K562 (cell line): ENCODE data around the gene OOSP3. TPM values are rescaled to one million over a fixed set of nuclear protein-coding genes. Genes with fewer than 3 reads are reported as not detected.

Experiments
- ATAC-seq: fragments of 200-7000 bp; cut with Tn5 transposase; 3 replicates; pipeline ENCODE4 v1.9.1; 2020; ENCODE audit warnings: moderate library complexity
- BruUV-seq: library from RNA; stranded (reverse); fragments of 400-500 nt; replicated peaks from 2 replicates; lab custom pipeline; 2021; lab: Mats Ljungman, UMichigan
- CTCF ChIA-PET: fragments of 300-600 bp; formaldehyde crosslinking; extraction: SDS; loops from one replicate; lab custom pipeline; 2021; ENCODE audit warnings: low intra/inter-chr PET ratio; lab: Yijun Ruan, JAX
- POLR2A ChIA-PET: fragments of 300-600, 350-650 bp; sonication (Branson Sonifier 250); formaldehyde crosslinking; extraction: SDS; loops from one replicate; lab custom pipeline; 2021; ENCODE audit warnings: antibody characterized with exemption, inconsistent platforms; lab: Yijun Ruan, JAX
- DNase-seq, 4 experiments: peaks; one replicate each; pipeline versions ENCODE4 v3.0.0 to v3.0.0-alpha.2; 2011 to 2018; ENCODE audit warnings: low spot score in 3 of 4, mixed read lengths in 3 of 4; ENCODE audit errors: extremely low read depth in 1 of 4
- FAIRE-seq: peaks from 2 replicates; lab custom pipeline; 2011; peaks lifted over from hg19 to GRCh38; lab: Jason Lieb, UNC
- H2AFZ ChIP-seq: 2 replicates; pipeline ENCODE4 v1.6.0; 2011; ENCODE audit warnings: low read depth, low read length, control low read depth, inconsistent platforms
- H3K27ac ChIP-seq: fragments of 200-600 bp; 3 replicates; pipeline ENCODE4 v1.8.0; 2011; ENCODE audit warnings: low read depth, mild to moderate bottlenecking, control low read depth, inconsistent platforms, low read length, moderate library complexity, mixed read lengths; ENCODE audit errors: extremely low read depth
- H3K27me3 ChIP-seq, 2 experiments: fragments of 300-600 bp in 1 of 2; 2 replicates in 1 of 2; 3 replicates in 1 of 2; pipeline versions ENCODE4 v1.6.0 to v1.8.0; 2011; ENCODE audit warnings: inconsistent platforms in 2 of 2, low read length in 2 of 2, mild to moderate bottlenecking in 1 of 2, mixed read lengths in 1 of 2, moderate library complexity in 1 of 2; ENCODE audit not compliant: control insufficient read depth in 2 of 2, insufficient read depth in 2 of 2
- H3K36me3 ChIP-seq: fragments of 300-600 bp; 3 replicates; pipeline ENCODE4 v1.8.0; 2011; ENCODE audit warnings: mild to moderate bottlenecking, low read length, inconsistent platforms; ENCODE audit not compliant: control insufficient read depth, insufficient read depth
- H3K4me1 ChIP-seq, 2 experiments: fragments of 200-600 bp in 1 of 2; replicated peaks in 1 of 2; 2 replicates in 1 of 2; 3 replicates in 1 of 2; pipeline versions ENCODE4 v1.5.1 to v1.8.0; 2011; ENCODE audit warnings: inconsistent platforms in 2 of 2, low read length in 2 of 2, mild to moderate bottlenecking in 1 of 2, mixed read lengths in 1 of 2, moderate library complexity in 1 of 2; ENCODE audit not compliant: control insufficient read depth in 2 of 2, insufficient read depth in 2 of 2
- H3K4me2 ChIP-seq: 2 replicates; pipeline ENCODE4 v1.6.1; 2011; ENCODE audit warnings: low read length, control low read depth, inconsistent platforms, mixed read lengths; ENCODE audit not compliant: insufficient read depth
- H3K4me3 ChIP-seq: fragments of 200-600 bp; sonication (generic), shearing (Covaris generic); 2 replicates; pipeline ENCODE4 v1.5.1; 2016; ENCODE audit warnings: control low read depth, inconsistent platforms
- H3K79me2 ChIP-seq: fragments of 200-600 bp; 3 replicates; pipeline ENCODE4 v1.8.0; 2011; ENCODE audit warnings: low read length, inconsistent platforms; ENCODE audit not compliant: control insufficient read depth, insufficient read depth
- H3K9ac ChIP-seq, 2 experiments: 2 replicates each; pipeline versions ENCODE4 v1.6.0 to v1.6.1; 2011; ENCODE audit warnings: low read depth in 2 of 2, low read length in 2 of 2, control low read depth in 1 of 2, inconsistent platforms in 1 of 2, mild to moderate bottlenecking in 1 of 2, mixed read lengths in 1 of 2; ENCODE audit not compliant: insufficient read depth in 1 of 2
- H3K9me1 ChIP-seq: one replicate; pipeline ENCODE4 v1.6.0; 2011; ENCODE audit warnings: inconsistent platforms, mild to moderate bottlenecking, low read length, moderate library complexity; ENCODE audit not compliant: control insufficient read depth, insufficient read depth
- H3K9me3 ChIP-seq: replicated peaks from 2 replicates; pipeline ENCODE4 v1.5.1; 2011; ENCODE audit warnings: low read depth, low read length, inconsistent platforms; ENCODE audit not compliant: control insufficient read depth, insufficient read depth
- H4K20me1 ChIP-seq: replicated peaks from 2 replicates; pipeline ENCODE4 v1.6.1; 2011; ENCODE audit warnings: low read length, inconsistent platforms, mixed read lengths; ENCODE audit not compliant: control insufficient read depth, insufficient read depth
- C11orf30 ChIP-seq: fragments of 450-650 bp; IDR thresholded peaks from 2 replicates; pipeline ENCODE4 v1.6.1; 2016; ENCODE audit warnings: low read depth, mild to moderate bottlenecking
- E2F3 ChIP-seq: fragments of 250-450 bp; sonication (Bioruptor Pico); IDR thresholded peaks from 2 replicates; pipeline ENCODE4 v1.4.0; 2020; ENCODE audit warnings: mild to moderate bottlenecking
- EP300 ChIP-seq: IDR thresholded peaks from 2 replicates; pipeline ENCODE4 v1.6.1; 2012; ENCODE audit warnings: low read length, improper control_type of control experiment
- ERF ChIP-seq: fragments of 450-650 bp; formaldehyde crosslinking; IDR thresholded peaks from 2 replicates; pipeline ENCODE4 v1.4.0; 2020; ENCODE audit warnings: mild to moderate bottlenecking, mixed read lengths
- FOXA3 ChIP-seq, 2 experiments: fragments of 450-650 bp in 1 of 2; sonication (generic) in 1 of 2; formaldehyde crosslinking; IDR thresholded peaks in 1 of 2; conservative IDR thresholded peaks in 1 of 2; 2 replicates each; pipeline versions ENCODE4 v1.4.0 to v1.8.0; 2020 to 2022; ENCODE audit warnings: mild to moderate bottlenecking in 2 of 2, missing genetic modification reagents in 1 of 2
- FOXM1 ChIP-seq, 2 experiments: fragments of 450-650 bp in 1 of 2; sonication (generic) in 1 of 2; formaldehyde crosslinking in 1 of 2; IDR thresholded peaks; 2 replicates each; pipeline versions ENCODE4 v1.6.1 to v1.9.0; 2017 to 2022; ENCODE audit warnings: low read depth in 2 of 2, mild to moderate bottlenecking in 2 of 2, missing genetic modification reagents in 1 of 2, moderate library complexity in 1 of 2
- KDM1A ChIP-seq, 2 experiments: fragments of 450-650 bp; IDR thresholded peaks; 2 replicates each; pipeline ENCODE4 v1.6.1; 2016; ENCODE audit warnings: mild to moderate bottlenecking in 2 of 2
- MAFG ChIP-seq: fragments of 450-650 bp; conservative IDR thresholded peaks from 2 replicates; pipeline ENCODE4 v1.6.1; 2016; ENCODE audit warnings: missing genetic modification characterization, missing compliant biosample characterization
- NCOR1 ChIP-seq: fragments of 450-650 bp; IDR thresholded peaks from 2 replicates; pipeline ENCODE4 v1.6.1; 2016; ENCODE audit warnings: mild to moderate bottlenecking, moderate library complexity
- RBFOX2 ChIP-seq: fragments of 200-400 bp; formaldehyde crosslinking; IDR thresholded peaks from 2 replicates; pipeline ENCODE4 v1.6.1; 2017; ENCODE audit warnings: low read depth, mild to moderate bottlenecking, low read length, moderate library complexity
- TCF7 ChIP-seq: sonication (generic); IDR thresholded peaks from 2 replicates; pipeline ENCODE4 v1.6.1; 2016; ENCODE audit warnings: antibody characterized with exemption, borderline replicate concordance
- XRCC3 ChIP-seq: fragments of 450-650 bp; IDR thresholded peaks from 2 replicates; pipeline ENCODE4 v1.6.1; 2017; ENCODE audit warnings: mild to moderate bottlenecking, moderate library complexity
- ZFX ChIP-seq: sonication (generic); formaldehyde crosslinking; IDR thresholded peaks from 2 replicates; pipeline ENCODE4 v1.8.0; 2022; ENCODE audit warnings: mild to moderate bottlenecking, missing genetic modification reagents, moderate library complexity
- ZNF121 ChIP-seq: sonication (generic); formaldehyde crosslinking; conservative IDR thresholded peaks from 2 replicates; pipeline ENCODE4 v1.8.0; 2022; ENCODE audit warnings: missing genetic modification reagents
- ZNF316 ChIP-seq: fragments of 450-650 bp; IDR thresholded peaks from 2 replicates; pipeline ENCODE4 v1.6.1; 2016
- ZNF354B ChIP-seq: fragments of 250-450 bp; sonication (Bioruptor Pico); IDR thresholded peaks from 2 replicates; pipeline ENCODE4 v1.4.0; 2020
- ZNF445 ChIP-seq: fragments of 250-450 bp; sonication (Bioruptor Pico); IDR thresholded peaks from 2 replicates; pipeline ENCODE4 v1.4.0; 2020; ENCODE audit warnings: low read depth, mild to moderate bottlenecking, moderate library complexity
- WGBS: fragments of 100-300 bp; shearing (Covaris generic); methylation state at CpG from one replicate; pipeline ENCODE4 v1.1.6; 2016; ENCODE audit warnings: low coverage, mixed read lengths; ENCODE audit not compliant: insufficient coverage; ENCODE audit errors: missing lambda C conversion rate; 5-methylcytosine and 5-hydroxymethylcytosine counted together
- in situ Hi-C: fragments of 300-500 bp; cut with MboI; formaldehyde crosslinking; loops from 4 replicates; pipeline ENCODE4 v1.15.0; 2018; ENCODE audit warnings: inconsistent platforms, mixed read lengths
- intact Hi-C: fragments of 100-400 bp; cut with micrococcal nuclease; formaldehyde crosslinking; loops from 2 replicates; pipeline ENCODE4 v1.14.2; 2022
- polyA plus RNA-seq, 8 experiments: library from polyadenylated mRNA; depleted of rRNA in 4 of 8; stranded (reverse) in 5 of 8; unstranded in 3 of 8; fragments of >200 nt; fragmentation: Nextera tagmentation in 2 of 8; fragmentation: Illumina TruSeq in 1 of 8; extraction: Ambion mirVana in 2 of 8; extraction: Trizol in 1 of 8; gene quantifications; 2 replicates each; pipeline versions ENCODE4 v1.2.1 to v1.2.3, GENCODE V29; 2011 to 2014; ENCODE audit warnings: inconsistent platforms in 1 of 8, missing spikeins in 1 of 8
- total RNA-seq, 7 experiments: library from RNA; depleted of rRNA in 6 of 7; stranded (reverse); fragments of >200 nt in 6 of 7; fragmentation: Illumina TruSeq in 2 of 7; extraction: Trizol in 2 of 7; gene quantifications; 2 replicates each; pipeline versions ENCODE4 v1.2.1 to v1.2.3, GENCODE V29; 2011 to 2021; ENCODE audit warnings: low replicate concordance in 1 of 7
- TF ChIP-seq, protein P1 (sequence below): fragments of 450-650 bp; conservative IDR thresholded peaks from 2 replicates; pipeline ENCODE4 v1.6.1; 2016; ENCODE audit warnings: missing genetic modification characterization, low read depth, mild to moderate bottlenecking, control low read depth, missing compliant biosample characterization
- TF ChIP-seq, protein P2 (sequence below): fragments of 450-650 bp; IDR thresholded peaks from one replicate; pipeline ENCODE4 v1.6.1; 2018; ENCODE audit warnings: mild to moderate bottlenecking, moderate library complexity; ENCODE audit not compliant: partially characterized antibody
- TF ChIP-seq, protein P3 (sequence below): fragments of 150-350 bp; conservative IDR thresholded peaks from 2 replicates; pipeline ENCODE4 v1.6.1; 2014; ENCODE audit warnings: low read length

Gene OOSP3
- total and polyA plus RNA-seq, 9 of the 15 experiments (the other 6 are each of a cell fraction or from before 2014, with no cell fraction given) = 0.09 to 0.32 (median 0.15) TPM; not detected in 6

DNA sequence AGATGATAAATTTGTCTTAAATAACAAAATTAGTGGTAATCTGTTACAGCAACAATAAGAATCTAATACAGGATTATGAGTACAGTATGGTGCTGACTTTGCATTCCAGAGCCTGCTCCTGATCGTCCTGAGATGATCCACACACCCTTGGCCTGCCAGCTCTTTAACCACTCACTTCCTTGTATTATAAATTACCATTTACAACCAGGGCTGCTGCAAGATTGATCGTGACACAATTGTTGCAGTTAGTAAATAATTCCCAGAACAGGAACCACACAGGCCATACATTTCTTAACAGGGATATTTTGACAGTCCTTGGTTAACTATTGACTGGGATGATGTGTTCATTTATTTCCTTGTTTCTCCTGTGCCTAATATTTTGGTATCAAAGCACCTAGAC lies 29.5 kb upstream of the OOSP3 start:
- Histone ChIP-seq H3K4me2 (no peak overlapping the region), H3K79me2 (no peaks in the 10 kb centered on the region), H4K20me1 (no peaks in the 10 kb centered on the region), H3K9ac (no peak overlapping the region), H3K27me3 (no peaks in the 10 kb centered on the region), H3K9me1 (no peaks in the 10 kb centered on the region), H3K36me3 (no peaks in the 10 kb centered on the region), H2AFZ (peak overlapping the region; percentile 78), H3K4me3 (no peak overlapping the region), H3K27ac (peak overlapping the region; percentile 33; the same call in 2 of the 3 replicates), H3K4me1 (peaks cover 4 to 33% of the 10 kb centered on the region in 2 experiments; a peak in 3 of 5 replicates), H3K9me3 (0 out of 2 replicates have a peak, but pooled peaks cover 4% of the 10 kb centered on the region)
- no peak for FAIRE-seq
- intact Hi-C loops (no loop called here), in situ Hi-C loops (no loop called here)
- 37% methylated on average over 2 of the region's 2 CpGs for WGBS
- DNase-seq = no peak
- ChIA-PET CTCF (no interaction called here), POLR2A (interaction anchor here (1.2 kb wide), 1 partner anchor 52 kb away, joined by 3 read pairs; no protein-coding TSS in a partner anchor)
- no TSS peak for BruUV-seq
- no peak for ATAC-seq
- TF ChIP-seq EP300 = no peak
- no peak for TF ChIP-seq ZNF354B (CRISPR knock-in tag)
- TF ChIP-seq MAFG = 0 out of 2 replicates have a peak, but pooled peaks have one; percentile 29
- TF ChIP-seq KDM1A (IDR thresholded peaks at IDR 0.05) = no peak
- no peak for TF ChIP-seq TCF7
- TF ChIP-seq FOXM1 (IDR thresholded peaks at IDR 0.05; ENCODE audit: low read depth) = no peak
- no peak for TF ChIP-seq FOXM1 (CRISPR knock-in tag; IDR thresholded peaks at IDR 0.05; ENCODE audit: low read depth)
- TF ChIP-seq RBFOX2 = no peak
- no peak for TF ChIP-seq XRCC3
- TF ChIP-seq FOXA3 (CRISPR knock-in tag; conservative IDR thresholded peaks at IDR 0.05 in 1 of 2, IDR thresholded peaks at IDR 0.05 in 1 of 2) = no peak
- TF ChIP-seq NCOR1 = no peak
- TF ChIP-seq, protein P1, sequence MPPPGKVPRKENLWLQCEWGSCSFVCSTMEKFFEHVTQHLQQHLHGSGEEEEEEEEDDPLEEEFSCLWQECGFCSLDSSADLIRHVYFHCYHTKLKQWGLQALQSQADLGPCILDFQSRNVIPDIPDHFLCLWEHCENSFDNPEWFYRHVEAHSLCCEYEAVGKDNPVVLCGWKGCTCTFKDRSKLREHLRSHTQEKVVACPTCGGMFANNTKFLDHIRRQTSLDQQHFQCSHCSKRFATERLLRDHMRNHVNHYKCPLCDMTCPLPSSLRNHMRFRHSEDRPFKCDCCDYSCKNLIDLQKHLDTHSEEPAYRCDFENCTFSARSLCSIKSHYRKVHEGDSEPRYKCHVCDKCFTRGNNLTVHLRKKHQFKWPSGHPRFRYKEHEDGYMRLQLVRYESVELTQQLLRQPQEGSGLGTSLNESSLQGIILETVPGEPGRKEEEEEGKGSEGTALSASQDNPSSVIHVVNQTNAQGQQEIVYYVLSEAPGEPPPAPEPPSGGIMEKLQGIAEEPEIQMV = no peak
- TF ChIP-seq, protein P2, sequence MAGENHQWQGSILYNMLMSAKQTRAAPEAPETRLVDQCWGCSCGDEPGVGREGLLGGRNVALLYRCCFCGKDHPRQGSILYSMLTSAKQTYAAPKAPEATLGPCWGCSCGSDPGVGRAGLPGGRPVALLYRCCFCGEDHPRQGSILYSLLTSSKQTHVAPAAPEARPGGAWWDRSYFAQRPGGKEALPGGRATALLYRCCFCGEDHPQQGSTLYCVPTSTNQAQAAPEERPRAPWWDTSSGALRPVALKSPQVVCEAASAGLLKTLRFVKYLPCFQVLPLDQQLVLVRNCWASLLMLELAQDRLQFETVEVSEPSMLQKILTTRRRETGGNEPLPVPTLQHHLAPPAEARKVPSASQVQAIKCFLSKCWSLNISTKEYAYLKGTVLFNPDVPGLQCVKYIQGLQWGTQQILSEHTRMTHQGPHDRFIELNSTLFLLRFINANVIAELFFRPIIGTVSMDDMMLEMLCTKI = no peak
- TF ChIP-seq, protein P3, sequence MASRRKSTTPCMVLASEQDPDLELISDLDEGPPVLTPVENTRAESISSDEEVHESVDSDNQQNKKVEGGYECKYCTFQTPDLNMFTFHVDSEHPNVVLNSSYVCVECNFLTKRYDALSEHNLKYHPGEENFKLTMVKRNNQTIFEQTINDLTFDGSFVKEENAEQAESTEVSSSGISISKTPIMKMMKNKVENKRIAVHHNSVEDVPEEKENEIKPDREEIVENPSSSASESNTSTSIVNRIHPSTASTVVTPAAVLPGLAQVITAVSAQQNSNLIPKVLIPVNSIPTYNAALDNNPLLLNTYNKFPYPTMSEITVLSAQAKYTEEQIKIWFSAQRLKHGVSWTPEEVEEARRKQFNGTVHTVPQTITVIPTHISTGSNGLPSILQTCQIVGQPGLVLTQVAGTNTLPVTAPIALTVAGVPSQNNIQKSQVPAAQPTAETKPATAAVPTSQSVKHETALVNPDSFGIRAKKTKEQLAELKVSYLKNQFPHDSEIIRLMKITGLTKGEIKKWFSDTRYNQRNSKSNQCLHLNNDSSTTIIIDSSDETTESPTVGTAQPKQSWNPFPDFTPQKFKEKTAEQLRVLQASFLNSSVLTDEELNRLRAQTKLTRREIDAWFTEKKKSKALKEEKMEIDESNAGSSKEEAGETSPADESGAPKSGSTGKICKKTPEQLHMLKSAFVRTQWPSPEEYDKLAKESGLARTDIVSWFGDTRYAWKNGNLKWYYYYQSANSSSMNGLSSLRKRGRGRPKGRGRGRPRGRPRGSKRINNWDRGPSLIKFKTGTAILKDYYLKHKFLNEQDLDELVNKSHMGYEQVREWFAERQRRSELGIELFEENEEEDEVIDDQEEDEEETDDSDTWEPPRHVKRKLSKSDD = no peak
- TF ChIP-seq C11orf30 = peak; percentile 37; the same call in 1 of the 2 replicates
- no peak for TF ChIP-seq ZFX
- no peak for TF ChIP-seq E2F3
- peak; percentile 54; the same call in 1 of the 2 replicates for TF ChIP-seq ZNF316
- TF ChIP-seq ZNF445 = no peak
- TF ChIP-seq ERF (CRISPR knock-in tag) = no peak
- TF ChIP-seq ZNF121 (CRISPR knock-in tag) = no peak
